Colonic mucosa (tissue), 4 donors: Measurements from ENCODE around the gene ADGRB3. TPM values are rescaled to one million over a fixed set of nuclear protein-coding genes. Genes with fewer than 3 reads are reported as not detected.
"Not testable (repeated sequence)": the region's sequence is repeated elsewhere in the genome, so short reads cannot be mapped to it uniquely, and the experiment has no call there.

ENCODE experiments used
- DNase-seq: peaks from one replicate; pipeline ENCODE4 v3.0.0-alpha.2; 2020
- H3K27ac ChIP-seq: fragments of 200-600 bp; one replicate; pipeline ENCODE4 v1.8.0; 2021
- H3K27me3 ChIP-seq: fragments of 200-600 bp; one replicate; pipeline ENCODE4 v1.8.0; 2021
- H3K36me3 ChIP-seq: fragments of 200-600 bp; one replicate; pipeline ENCODE4 v1.8.0; 2021
- H3K4me1 ChIP-seq: fragments of 200-600 bp; one replicate; pipeline ENCODE4 v1.8.0; 2021; ENCODE audit warnings: mild to moderate bottlenecking
- H3K4me3 ChIP-seq: fragments of 200-600 bp; one replicate; pipeline ENCODE4 v1.8.0; 2021
- H3K9ac ChIP-seq, 2 donors: one replicate each; pipeline ENCODE4 v1.7.0; 2013; ENCODE audit warnings: control low read depth in 2 of 2, low read depth in 2 of 2, low read length in 2 of 2
- H3K9me3 ChIP-seq: fragments of 200-600 bp; one replicate; pipeline ENCODE4 v1.8.0; 2021
- CTCF ChIP-seq: fragments of 200-600 bp; IDR thresholded peaks from one replicate; pipeline ENCODE4 v1.8.0; 2022; ENCODE audit warnings: antibody characterized with exemption, mild to moderate bottlenecking
- intact Hi-C: fragments of 100-400 bp; cut with DNase I; formaldehyde crosslinking; loops from one replicate; pipeline ENCODE4 v1.14.1; 2022
- total RNA-seq, 2 donors: library from RNA; stranded (reverse); fragmentation: NEBNext Ultra II Directional in 1 of 2; extraction: Animal tissue kit (Norgen Biotek cat#: 25700) in 1 of 2; gene quantifications; one replicate each; pipeline ENCODE4 v1.2.1, GENCODE V29; 2021
- donor health status: healthy.
- donor health status: DM: no; HTN: no; CAD: no.
- donor health status: DM: no; HTN: no; CAD: no.

Gene ADGRB3
- total RNA-seq, 2 donors from 2014 or later, result 0.42 to 0.98 TPM

GRCh38 chr6:68737061-68737460, 102.0 kb downstream of the ADGRB3 start:
- Histone ChIP-seq H3K27me3 (no peaks in the 10 kb centered on the region), H3K9me3 (no peaks in the 10 kb centered on the region), H3K9ac (no peak overlapping the region), H3K4me1 (no peaks in the 10 kb centered on the region), H3K27ac (no peak overlapping the region), H3K4me3 (no peak overlapping the region), H3K36me3 (no peaks in the 10 kb centered on the region)
- intact Hi-C loops, result no loop called here
- no peak for TF ChIP-seq CTCF
- no peak for DNase-seq

GRCh38 chr6:68738039-68738438, 103.0 kb downstream of the ADGRB3 start:
- TF ChIP-seq CTCF, result no peak

GRCh38 chr6:68740828-68741500, 105.9 kb downstream of the ADGRB3 start:
- no peaks in the 10 kb centered on the region for H3K4me1 ChIP-seq
- H3K27ac ChIP-seq, result no peak overlapping the region
- intact Hi-C loops, result no loop called here
- H3K27me3 ChIP-seq, result no peaks in the 10 kb centered on the region
- no peak overlapping the region for H3K4me3 ChIP-seq
- no peak overlapping the region for H3K9ac ChIP-seq
- no peaks in the 10 kb centered on the region for H3K9me3 ChIP-seq
- TF ChIP-seq CTCF, result no peak
- no peak for DNase-seq
- no peaks in the 10 kb centered on the region for H3K36me3 ChIP-seq

More at GRCh38 chr6:68738039-68738438, 103.0 kb downstream of the ADGRB3 start:
- DNase-seq, result no peak
- Histone ChIP-seq H3K4me3 (no peak overlapping the region), H3K27me3 (no peaks in the 10 kb centered on the region), H3K9ac (no peak overlapping the region), H3K9me3 (no peaks in the 10 kb centered on the region), H3K36me3 (no peaks in the 10 kb centered on the region), H3K4me1 (no peaks in the 10 kb centered on the region), H3K27ac (no peak overlapping the region)
- intact Hi-C loops, result no loop called here

- Histone ChIP-seq H3K4me1 (no peaks in the 10 kb centered on the region), H3K4me3 (no peak overlapping the region), H3K36me3 (no peaks in the 10 kb centered on the region), H3K27ac (no peak overlapping the region), H3K9ac (no peak overlapping the region), H3K9me3 (no peaks in the 10 kb centered on the region), H3K27me3 (no peaks in the 10 kb centered on the region)
- TF ChIP-seq CTCF, result no peak
- no peak for DNase-seq
- intact Hi-C loops, result no loop called here
Measured at GRCh38 chr6:68741501-68742386, 106.7 kb downstream of the ADGRB3 start.

GRCh38 chr6:68743099-68743498, 108.0 kb downstream of the ADGRB3 start:
- Histone ChIP-seq H3K27ac (no peak overlapping the region), H3K9me3 (no peaks in the 10 kb centered on the region), H3K27me3 (no peaks in the 10 kb centered on the region), H3K4me1 (no peaks in the 10 kb centered on the region), H3K36me3 (no peaks in the 10 kb centered on the region), H3K9ac (no peak overlapping the region), H3K4me3 (no peak overlapping the region)
- no peak for DNase-seq
- no peak for TF ChIP-seq CTCF
- intact Hi-C loops, result no loop called here

- H3K4me1 ChIP-seq, intact Hi-C loops, H3K27ac ChIP-seq, H3K4me3 ChIP-seq, DNase-seq, H3K27me3 ChIP-seq, H3K9me3 ChIP-seq, H3K36me3 ChIP-seq, H3K9ac ChIP-seq: not testable (repeated sequence)
Measured at GRCh38 chr6:68744376-68744775, 109.3 kb downstream of the ADGRB3 start.
